Neuron (in vitro differentiated cells): ENCODE results near the gene ANKRD29.
"Not testable (repeated sequence)": the region's sequence is repeated elsewhere in the genome, so short reads cannot be mapped to it uniquely, and the experiment has no call there.

Experiments used
- H2AFZ ChIP-seq: one replicate; pipeline ENCODE4 v1.6.1; 2013; ENCODE audit warnings: low read depth, mild to moderate bottlenecking, inconsistent platforms, low read length, moderate library complexity
- H3K27me3 ChIP-seq: one replicate; pipeline ENCODE4 v1.6.1; 2013; ENCODE audit warnings: low read length; ENCODE audit not compliant: insufficient read depth
- H3K36me3 ChIP-seq: one replicate; pipeline ENCODE4 v1.6.1; 2013; ENCODE audit warnings: low read length; ENCODE audit not compliant: insufficient read depth
- H3K4me1 ChIP-seq: one replicate; pipeline ENCODE4 v1.6.1; 2013; ENCODE audit warnings: low read length; ENCODE audit not compliant: insufficient read depth
- H3K4me3 ChIP-seq: 2 replicates; pipeline ENCODE4 v1.5.1; 2013; ENCODE audit warnings: mild to moderate bottlenecking, low read length, moderate library complexity
- H3K9me3 ChIP-seq: one replicate; pipeline ENCODE4 v1.6.1; 2013; ENCODE audit warnings: low read length

ANKRD29 gene

DNA sequence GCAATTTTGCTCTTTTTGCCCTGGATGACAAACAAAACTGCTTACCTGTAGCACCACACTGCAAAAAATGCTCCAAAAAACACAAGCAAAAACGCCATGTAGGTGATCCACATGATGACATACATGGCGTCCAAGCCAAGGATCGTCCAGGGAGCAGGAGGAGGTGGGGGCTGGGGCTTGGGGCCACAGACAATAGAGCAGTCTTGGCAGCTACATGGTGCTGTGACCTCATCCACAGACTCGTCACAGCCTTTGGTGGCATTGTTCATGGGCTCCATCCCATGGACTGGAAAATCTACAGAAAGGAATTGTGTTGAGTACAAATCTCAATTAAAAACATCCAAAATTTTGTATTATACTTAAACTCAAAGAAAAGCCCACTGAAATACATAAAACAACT lies 102.5 kb downstream of the ANKRD29 start:
- H2AFZ ChIP-seq: no peak overlapping the region
- H3K9me3 ChIP-seq: no peaks in the 10 kb centered on the region
- peaks cover 59% of the 10 kb centered on the region for H3K36me3 ChIP-seq
- H3K4me1 ChIP-seq: no peaks in the 10 kb centered on the region
- H3K27me3 ChIP-seq: no peaks in the 10 kb centered on the region
- H3K4me3 ChIP-seq: no peak overlapping the region

DNA sequence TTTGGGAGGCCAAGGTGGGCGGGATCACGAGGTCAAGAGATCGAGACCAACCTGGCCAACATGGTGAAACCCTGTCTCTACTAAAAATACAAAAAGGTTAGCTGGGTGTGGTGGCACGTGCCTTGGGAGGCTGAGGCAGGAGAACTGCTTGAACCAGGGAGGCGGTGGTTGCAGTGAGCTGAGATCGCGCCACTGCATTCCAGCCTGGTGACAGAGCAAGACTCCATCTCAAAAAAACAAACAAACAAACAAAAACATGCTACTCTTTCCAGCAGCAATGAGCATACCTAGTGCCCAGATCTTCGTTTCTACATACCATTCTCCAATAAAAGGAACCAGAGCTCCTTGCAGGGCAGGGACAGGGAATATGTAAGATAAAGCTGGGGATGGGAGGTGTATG lies 105.2 kb downstream of the ANKRD29 start:
- not testable (repeated sequence) for H3K9me3 ChIP-seq, H2AFZ ChIP-seq, H3K27me3 ChIP-seq, H3K4me3 ChIP-seq, H3K4me1 ChIP-seq
- H3K36me3 ChIP-seq: peaks cover 77% of the 10 kb centered on the region

DNA sequence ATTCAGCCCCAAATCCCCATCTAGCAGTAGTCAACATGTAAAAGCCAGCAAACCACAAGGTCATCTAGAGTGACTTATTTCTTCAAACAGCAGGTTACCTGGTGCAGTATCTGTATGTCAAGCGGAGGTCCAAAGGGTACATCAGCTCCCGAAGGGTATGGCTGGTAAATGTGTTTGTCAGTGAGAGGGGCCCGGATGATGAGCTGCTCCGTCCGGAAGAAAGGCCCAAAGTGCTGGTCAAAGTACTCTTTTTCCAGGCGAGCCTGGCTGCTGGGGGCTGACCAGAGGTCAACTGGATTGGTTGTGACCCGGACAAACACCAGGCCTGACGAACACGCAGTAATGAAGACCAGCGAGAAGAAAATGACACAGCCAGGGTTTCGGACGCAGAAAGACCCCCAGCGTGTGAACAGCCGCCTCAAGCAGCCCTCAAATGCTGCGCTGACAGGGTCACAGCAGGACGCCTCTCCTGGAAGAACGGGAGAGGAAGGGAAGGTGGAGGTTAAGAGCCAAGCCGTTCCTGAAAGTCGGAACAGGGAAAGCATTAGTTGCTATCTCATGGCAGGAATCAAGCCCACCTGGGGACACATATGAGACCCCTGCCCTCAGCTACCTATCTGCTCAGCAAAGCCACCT lies 106.4 kb downstream of the ANKRD29 start:
- Histone ChIP-seq H3K9me3 (no peaks in the 10 kb centered on the region), H3K27me3 (no peaks in the 10 kb centered on the region), H3K4me1 (no peaks in the 10 kb centered on the region), H2AFZ (no peak overlapping the region), H3K36me3 (peaks cover 78% of the 10 kb centered on the region), H3K4me3 (no peak overlapping the region)

DNA sequence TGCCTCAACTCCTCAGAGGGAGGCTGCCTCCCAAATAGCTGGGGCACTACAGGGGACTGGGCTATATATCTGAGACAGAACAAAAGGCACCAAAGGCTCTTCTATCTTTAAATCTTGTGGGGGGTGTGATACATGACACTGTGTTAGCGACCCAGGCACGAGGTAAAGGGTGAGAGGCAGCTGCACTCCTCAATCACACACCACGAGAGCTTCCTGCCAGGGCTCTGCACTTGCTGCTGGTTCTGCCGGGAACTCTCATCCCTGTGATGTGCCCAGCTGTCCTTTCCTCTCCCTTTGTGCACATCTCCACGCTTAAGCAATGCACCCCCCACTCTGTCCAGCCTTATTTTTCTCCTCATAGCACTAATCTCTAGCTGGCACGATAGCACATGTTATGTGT lies 108.8 kb downstream of the ANKRD29 start:
- Histone ChIP-seq H3K36me3 (peaks cover 78% of the 10 kb centered on the region), H3K9me3 (no peaks in the 10 kb centered on the region), H3K27me3 (no peaks in the 10 kb centered on the region), H3K4me3 (no peak overlapping the region), H2AFZ (no peak overlapping the region), H3K4me1 (no peaks in the 10 kb centered on the region)

DNA sequence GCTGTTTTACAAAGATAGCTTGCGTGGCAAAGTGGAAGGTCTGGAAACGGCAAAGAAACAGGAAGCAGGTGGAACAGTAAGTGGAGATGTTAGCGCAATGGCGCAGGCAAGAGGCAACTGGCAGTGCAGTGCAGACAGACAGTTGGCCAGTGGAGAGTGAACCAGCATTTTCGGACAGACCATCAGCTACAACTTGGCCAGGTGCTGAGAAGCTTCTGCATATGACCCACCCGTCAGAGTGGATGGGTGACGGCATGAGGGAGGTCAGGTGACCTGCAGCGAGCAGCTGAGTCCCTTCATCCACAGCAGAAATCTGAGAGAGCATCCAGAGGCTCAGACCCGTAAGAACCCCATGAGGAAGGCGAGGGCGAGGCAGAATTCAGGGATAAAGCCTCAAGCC lies 110.2 kb downstream of the ANKRD29 start:
- H3K4me1 ChIP-seq: no peaks in the 10 kb centered on the region
- H2AFZ ChIP-seq: no peak overlapping the region
- H3K9me3 ChIP-seq: no peaks in the 10 kb centered on the region
- no peak overlapping the region for H3K4me3 ChIP-seq
- peaks cover 77% of the 10 kb centered on the region for H3K36me3 ChIP-seq
- H3K27me3 ChIP-seq: no peaks in the 10 kb centered on the region

DNA sequence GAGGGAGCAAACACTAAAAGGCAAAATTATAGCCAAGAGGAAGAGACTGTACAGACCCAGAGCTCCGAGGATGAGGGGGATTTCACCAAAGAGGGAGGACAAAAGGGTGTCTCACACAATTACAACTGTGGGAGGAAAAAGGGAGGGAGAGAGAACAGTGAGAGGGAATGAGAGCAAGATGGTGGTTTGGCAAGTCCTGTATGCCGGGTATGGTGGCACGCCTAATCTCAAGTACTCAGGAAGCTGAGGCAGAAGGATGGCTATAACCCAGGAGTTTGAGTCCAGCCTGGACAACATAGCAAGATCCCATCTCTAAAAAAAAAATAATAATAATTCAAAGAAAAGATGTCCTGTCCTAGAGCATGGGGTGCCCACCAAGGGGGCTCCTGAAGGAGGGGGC lies 110.7 kb downstream of the ANKRD29 start:
- Histone ChIP-seq H3K27me3 (no peaks in the 10 kb centered on the region), H3K36me3 (peaks cover 80% of the 10 kb centered on the region), H3K4me1 (no peaks in the 10 kb centered on the region), H2AFZ (no peak overlapping the region), H3K4me3 (no peak overlapping the region), H3K9me3 (no peaks in the 10 kb centered on the region)

DNA sequence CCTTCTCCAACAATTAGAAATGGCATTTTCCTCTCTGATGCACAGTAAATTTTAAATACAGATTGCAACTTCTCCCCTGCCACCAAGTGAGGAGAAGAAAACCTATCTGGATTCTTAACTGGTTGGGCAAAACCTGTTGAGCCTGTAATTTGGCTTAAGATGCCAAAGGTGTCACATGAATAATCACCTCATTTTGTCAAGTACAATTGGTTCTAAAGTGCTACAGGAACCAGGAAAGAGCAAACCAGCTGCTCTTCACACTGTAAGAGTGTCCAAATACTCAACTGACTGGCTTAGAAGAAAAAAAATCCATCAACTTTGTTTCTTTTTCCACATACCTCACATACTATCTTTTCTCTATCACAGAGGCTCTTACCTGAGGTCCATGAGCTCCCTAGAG lies 111.8 kb downstream of the ANKRD29 start:
- H3K36me3 ChIP-seq: peaks cover 77% of the 10 kb centered on the region
- H3K4me3 ChIP-seq: no peak overlapping the region
- no peaks in the 10 kb centered on the region for H3K9me3 ChIP-seq

More for the DNA sequence above, 111.8 kb downstream of the ANKRD29 start:
- Histone ChIP-seq H3K27me3 (no peaks in the 10 kb centered on the region), H2AFZ (no peak overlapping the region), H3K4me1 (no peaks in the 10 kb centered on the region)
